ENCODE data around the gene IRF2BPL.

Gene IRF2BPL

GRCh38 chr14:77036484-77037214, 8.1 kb upstream of the IRF2BPL start:
- DNase-seq (ENCODE audit: low spot score): no peak
- peak overlapping the region; percentile 76 for H3K27ac ChIP-seq
- CTCF ChIA-PET: no interaction called here
- no peak for TF ChIP-seq CTCF (conservative IDR thresholded peaks at IDR 0.05; ENCODE audit: low read depth)
- POLR2A ChIA-PET (ENCODE audit: low non-redundant PET): no interaction called here

GRCh38 chr14:77035267-77035666, 6.8 kb upstream of the IRF2BPL start:
- CTCF ChIA-PET: interaction anchor here (1.2 kb wide), 2 partner anchors 24 to 118 kb away, joined by 3 to 6 read pairs; no protein-coding TSS in a partner anchor
- peak overlapping the region; percentile 100 for H3K27ac ChIP-seq
- POLR2A ChIA-PET (ENCODE audit: low non-redundant PET): no interaction called here
- no peak for TF ChIP-seq CTCF (conservative IDR thresholded peaks at IDR 0.05; ENCODE audit: low read depth)
- no peak for DNase-seq (ENCODE audit: low spot score)

GRCh38 chr14:77033622-77034589, 5.4 kb upstream of the IRF2BPL start:
- POLR2A ChIA-PET (ENCODE audit: low non-redundant PET): interaction anchor here (1.1 kb wide), 1 partner anchor 11 kb away, joined by 4 read pairs; no protein-coding TSS in a partner anchor
- peak overlapping the region; percentile 100 for H3K27ac ChIP-seq
- DNase-seq (ENCODE audit: low spot score): peak; percentile 72
- no peak for TF ChIP-seq CTCF (conservative IDR thresholded peaks at IDR 0.05; ENCODE audit: low read depth)
- CTCF ChIA-PET: interaction anchor here (0.7 to 1.2 kb wide), 3 partner anchors 26 to 121 kb away, joined by 3 to 6 read pairs (median 6); no protein-coding TSS in a partner anchor

GRCh38 chr14:77032844-77033621, 4.5 kb upstream of the IRF2BPL start:
- no peak for TF ChIP-seq CTCF (conservative IDR thresholded peaks at IDR 0.05; ENCODE audit: low read depth)
- peak overlapping the region; percentile 100 for H3K27ac ChIP-seq
- ChIA-PET CTCF (interaction anchor here (0.7 kb wide), 2 partner anchors 8 to 86 kb away, joined by 3 to 5 read pairs; no protein-coding TSS in a partner anchor), POLR2A (ENCODE audit: low non-redundant PET) (no interaction called here)
- DNase-seq (ENCODE audit: low spot score): peak; percentile 95

GRCh38 chr14:77032491-77032843, 4.0 kb upstream of the IRF2BPL start:
- TF ChIP-seq CTCF (conservative IDR thresholded peaks at IDR 0.05; ENCODE audit: low read depth): no peak
- no peak for DNase-seq (ENCODE audit: low spot score)
- H3K27ac ChIP-seq: peak overlapping the region; percentile 100
- CTCF ChIA-PET: interaction anchor here (0.7 kb wide), 2 partner anchors 9 to 85 kb away, joined by 3 to 5 read pairs; no protein-coding TSS in a partner anchor
- POLR2A ChIA-PET (ENCODE audit: low non-redundant PET): no interaction called here

Measured in RWPE1 (cell line).